Choroid plexus epithelial cell (primary cell): ENCODE data around the gene ABCB8.
A peak's percentile ranks its signal among the peaks of the same experiment; 100 is the strongest.

Source experiments
- DNase-seq: peaks from one replicate; pipeline ENCODE4 v3.0.0-alpha.2; 2010; ENCODE audit warnings: low read depth
- H3K4me3 ChIP-seq: 2 replicates; pipeline ENCODE4 v1.5.1; 2011; ENCODE audit warnings: low read depth, mild to moderate bottlenecking, control low read depth, low read length, moderate library complexity
- TF ChIP-seq, protein P1 (sequence below): conservative IDR thresholded peaks from 2 replicates; pipeline ENCODE4 v1.5.1; 2011; ENCODE audit warnings: low read depth, mild to moderate bottlenecking, control low read depth, inconsistent platforms, low read length, moderate library complexity

Gene ABCB8

DNA sequence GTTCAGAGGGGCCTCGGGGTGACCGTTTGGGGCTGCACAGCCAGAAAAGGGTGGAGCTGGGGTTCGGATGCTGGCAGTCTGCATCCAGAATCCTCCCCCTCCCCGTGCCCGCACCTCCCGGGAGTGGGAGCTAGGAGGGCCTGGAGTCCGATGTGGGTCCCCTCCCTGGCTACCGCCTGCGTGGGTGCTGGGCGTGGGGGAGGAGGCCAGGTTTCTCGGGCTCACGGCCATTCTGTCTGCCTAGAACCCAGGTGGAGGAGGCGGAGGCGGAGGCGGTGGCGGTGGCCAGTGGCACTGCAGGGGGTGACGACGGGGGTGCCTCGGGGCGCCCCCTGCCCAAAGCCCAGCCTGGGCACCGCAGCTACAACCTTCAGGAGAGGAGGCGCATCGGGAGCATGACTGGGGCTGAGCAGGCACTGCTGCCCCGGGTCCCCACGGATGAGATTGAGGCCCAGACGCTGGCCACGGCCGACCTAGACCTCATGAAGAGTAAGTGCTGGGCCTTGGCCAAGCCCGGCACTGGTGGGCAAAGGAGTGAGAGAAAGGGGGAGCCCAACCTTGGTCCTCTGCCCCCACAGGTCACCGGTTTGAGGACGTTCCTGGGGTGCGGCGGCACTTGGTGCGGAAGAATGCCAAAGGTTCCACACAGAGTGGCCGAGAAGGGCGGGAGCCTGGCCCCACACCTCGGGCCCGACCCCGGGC is 38.2 kb downstream of the ABCB8 start:
- no peak overlapping the region for H3K4me3 ChIP-seq
- TF ChIP-seq, protein P1, sequence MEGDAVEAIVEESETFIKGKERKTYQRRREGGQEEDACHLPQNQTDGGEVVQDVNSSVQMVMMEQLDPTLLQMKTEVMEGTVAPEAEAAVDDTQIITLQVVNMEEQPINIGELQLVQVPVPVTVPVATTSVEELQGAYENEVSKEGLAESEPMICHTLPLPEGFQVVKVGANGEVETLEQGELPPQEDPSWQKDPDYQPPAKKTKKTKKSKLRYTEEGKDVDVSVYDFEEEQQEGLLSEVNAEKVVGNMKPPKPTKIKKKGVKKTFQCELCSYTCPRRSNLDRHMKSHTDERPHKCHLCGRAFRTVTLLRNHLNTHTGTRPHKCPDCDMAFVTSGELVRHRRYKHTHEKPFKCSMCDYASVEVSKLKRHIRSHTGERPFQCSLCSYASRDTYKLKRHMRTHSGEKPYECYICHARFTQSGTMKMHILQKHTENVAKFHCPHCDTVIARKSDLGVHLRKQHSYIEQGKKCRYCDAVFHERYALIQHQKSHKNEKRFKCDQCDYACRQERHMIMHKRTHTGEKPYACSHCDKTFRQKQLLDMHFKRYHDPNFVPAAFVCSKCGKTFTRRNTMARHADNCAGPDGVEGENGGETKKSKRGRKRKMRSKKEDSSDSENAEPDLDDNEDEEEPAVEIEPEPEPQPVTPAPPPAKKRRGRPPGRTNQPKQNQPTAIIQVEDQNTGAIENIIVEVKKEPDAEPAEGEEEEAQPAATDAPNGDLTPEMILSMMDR: no peak
- no peak for DNase-seq

DNA sequence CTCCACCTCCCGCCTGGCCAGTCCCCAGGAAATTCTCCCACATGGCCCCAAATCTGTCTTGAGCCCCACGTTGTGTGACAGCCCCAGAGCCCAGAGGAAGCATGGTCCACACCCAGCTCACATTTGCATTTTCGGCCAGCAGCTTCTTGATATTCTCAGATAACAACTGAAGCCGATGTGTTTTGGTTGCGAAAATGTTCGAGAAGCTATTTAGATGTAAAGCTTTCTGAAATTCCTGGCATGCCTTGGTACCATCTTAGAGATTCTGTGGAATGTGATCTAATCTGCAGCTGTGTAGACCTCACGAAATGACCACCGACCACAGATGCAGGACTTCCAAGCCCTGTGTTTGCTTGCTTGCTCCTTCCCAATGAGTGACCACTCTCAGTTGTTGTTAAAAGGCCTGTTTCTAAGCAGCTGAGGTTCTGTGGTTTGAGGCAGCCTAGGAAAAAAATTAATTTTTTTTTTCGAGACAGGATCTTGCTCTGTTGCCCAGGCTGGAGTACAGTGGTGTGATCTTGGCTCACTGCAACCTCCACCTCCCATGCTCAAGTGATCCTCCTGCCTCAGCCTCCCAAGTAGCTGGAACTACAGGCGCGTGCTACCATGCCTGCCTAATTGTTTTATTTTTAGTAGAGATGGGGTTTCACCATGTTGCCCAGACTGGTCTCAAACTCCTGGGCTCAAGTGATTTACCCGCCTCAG is 40.0 kb downstream of the ABCB8 start:
- H3K4me3 ChIP-seq: no peak overlapping the region
- peak; percentile 89 for DNase-seq
- TF ChIP-seq, protein P1: no peak

DNA sequence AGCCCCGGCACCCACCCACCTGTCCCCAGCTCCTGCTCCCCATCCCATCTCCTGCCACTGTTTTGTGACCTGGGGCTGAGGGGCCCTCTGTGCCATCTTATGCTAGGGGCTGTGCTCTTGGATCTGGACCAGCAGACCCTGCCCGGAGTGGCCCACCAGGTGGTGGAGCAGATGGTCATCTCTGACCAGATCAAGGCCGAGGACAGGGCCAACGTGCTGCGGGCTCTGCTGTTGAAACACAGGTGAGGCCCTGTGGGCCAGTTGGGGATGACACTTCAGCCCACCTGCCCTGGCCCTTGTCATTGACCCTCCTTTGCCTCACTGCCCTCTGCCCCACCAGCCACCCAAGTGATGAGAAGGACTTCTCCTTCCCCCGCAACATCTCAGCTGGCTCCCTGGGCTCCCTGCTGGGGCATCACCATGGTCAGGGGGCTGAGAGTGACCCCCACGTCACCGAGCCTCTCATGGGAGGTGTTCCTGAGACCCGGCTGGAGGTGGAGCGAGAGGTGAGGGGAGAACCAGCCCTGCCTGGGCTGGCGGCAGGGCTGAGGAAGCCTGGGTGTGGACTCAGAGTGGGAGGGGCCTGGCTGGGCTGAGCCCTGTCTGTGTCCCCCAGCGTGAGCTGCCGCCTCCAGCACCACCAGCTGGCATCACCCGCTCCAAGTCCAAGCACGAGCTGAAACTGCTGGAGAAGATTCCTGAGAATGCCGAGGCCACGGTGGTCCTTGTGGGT is 41.8 kb downstream of the ABCB8 start:
- TF ChIP-seq, protein P1: no peak
- no peak for DNase-seq
- no peak overlapping the region for H3K4me3 ChIP-seq

DNA sequence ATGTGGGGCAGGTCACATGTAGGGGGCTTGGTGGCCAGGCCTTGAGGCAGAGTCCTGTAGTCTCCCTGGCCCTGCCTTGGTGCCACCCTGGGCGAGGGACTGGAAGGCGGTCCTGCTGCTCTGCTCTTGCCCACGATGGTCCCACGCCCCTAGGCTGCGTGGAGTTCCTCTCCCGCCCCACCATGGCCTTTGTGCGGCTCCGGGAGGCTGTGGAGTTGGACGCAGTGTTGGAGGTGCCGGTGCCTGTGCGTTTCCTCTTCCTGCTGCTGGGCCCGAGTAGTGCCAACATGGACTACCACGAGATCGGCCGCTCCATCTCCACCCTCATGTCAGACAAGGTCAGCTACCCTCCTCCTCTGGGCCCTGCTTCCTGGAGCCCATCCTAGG is 42.3 kb downstream of the ABCB8 start:
- H3K4me3 ChIP-seq: no peak overlapping the region
- TF ChIP-seq, protein P1: no peak
- no peak for DNase-seq

DNA sequence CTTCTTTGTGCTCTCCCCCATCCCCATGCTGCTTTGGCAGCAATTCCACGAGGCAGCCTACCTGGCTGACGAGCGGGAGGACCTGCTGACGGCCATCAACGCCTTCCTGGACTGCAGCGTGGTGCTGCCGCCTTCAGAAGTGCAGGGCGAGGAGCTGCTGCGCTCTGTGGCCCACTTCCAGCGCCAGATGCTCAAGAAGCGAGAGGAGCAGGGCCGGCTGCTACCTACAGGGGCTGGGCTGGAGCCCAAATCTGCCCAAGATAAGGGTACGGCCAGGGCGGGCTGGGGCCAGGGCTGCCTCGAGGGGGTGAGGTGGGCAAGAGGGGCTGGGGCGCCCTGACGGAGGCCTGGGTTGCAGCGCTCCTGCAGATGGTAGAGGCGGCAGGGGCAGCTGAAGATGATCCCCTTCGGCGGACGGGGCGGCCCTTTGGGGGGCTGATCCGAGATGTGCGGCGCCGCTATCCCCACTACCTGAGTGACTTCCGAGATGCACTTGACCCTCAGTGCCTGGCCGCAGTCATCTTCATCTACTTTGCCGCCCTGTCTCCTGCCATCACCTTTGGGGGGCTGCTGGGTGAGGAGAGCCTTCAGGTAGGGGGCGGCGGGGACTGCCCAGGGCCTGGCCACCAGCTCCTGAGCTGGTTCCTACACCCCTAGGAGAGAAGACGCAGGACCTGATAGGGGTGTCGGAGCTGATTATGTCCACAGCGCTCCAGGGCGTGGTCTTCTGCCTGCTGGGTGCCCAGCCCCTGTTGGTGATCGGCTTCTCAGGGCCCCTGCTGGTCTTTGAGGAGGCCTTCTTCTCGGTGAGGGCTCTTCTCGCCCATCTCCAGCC is 43.0 kb downstream of the ABCB8 start:
- TF ChIP-seq, protein P1: no peak
- no peak for DNase-seq
- no peak overlapping the region for H3K4me3 ChIP-seq

DNA sequence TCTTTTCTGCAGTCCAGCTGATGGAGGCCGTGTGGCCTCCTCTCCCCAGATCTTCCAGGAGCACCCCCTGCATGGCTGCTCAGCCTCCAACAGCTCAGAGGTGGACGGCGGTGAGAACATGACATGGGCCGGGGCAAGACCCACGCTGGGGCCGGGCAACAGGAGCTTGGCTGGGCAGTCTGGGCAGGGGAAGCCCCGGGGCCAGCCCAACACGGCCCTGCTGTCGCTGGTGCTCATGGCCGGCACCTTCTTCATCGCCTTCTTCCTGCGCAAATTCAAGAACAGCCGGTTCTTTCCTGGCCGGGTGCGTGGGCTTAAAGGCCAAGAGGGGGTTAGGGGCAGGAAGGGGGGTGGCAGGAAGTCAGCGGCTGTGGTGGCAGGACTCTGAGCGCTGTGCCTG is 45.7 kb downstream of the ABCB8 start:
- H3K4me3 ChIP-seq: no peak overlapping the region
- TF ChIP-seq, protein P1: no peak
- DNase-seq: no peak
